Measurements from ENCODE around the gene CAMK2A. TPM values are rescaled to one million over a fixed set of nuclear protein-coding genes. Genes with fewer than 3 reads are reported as not detected.
A peak's percentile ranks its signal among the peaks of the same experiment; 100 is the strongest.

Gene CAMK2A
- total RNA-seq, 2 donors from 2014 or later: 4.9 to 18.2 TPM

GRCh38 chr5:150219142-150219541 is 70.4 kb downstream of the CAMK2A start:
- H3K27me3 ChIP-seq: no peaks in the 10 kb centered on the region
- H3K4me1 ChIP-seq: peaks cover 0 to 25% of the 10 kb centered on the region in 2 donors
- no peak overlapping the region for H3K4me3 ChIP-seq
- H3K9me3 ChIP-seq: no peaks in the 10 kb centered on the region
- no peak for TF ChIP-seq CTCF (IDR thresholded peaks at IDR 0.05)
- no peak for DNase-seq (ENCODE audit: low spot score)
- H3K27ac ChIP-seq: no peak overlapping the region
- no peaks in the 10 kb centered on the region for H3K36me3 ChIP-seq

- DNase-seq (ENCODE audit: low spot score): no peak
- Histone ChIP-seq H3K27ac (no peak overlapping the region), H3K4me3 (no peak overlapping the region), H3K4me1 (peaks cover 0 to 30% of the 10 kb centered on the region in 2 donors), H3K27me3 (no peaks in the 10 kb centered on the region), H3K9me3 (no peaks in the 10 kb centered on the region), H3K36me3 (no peaks in the 10 kb centered on the region)
- TF ChIP-seq CTCF (IDR thresholded peaks at IDR 0.05): no peak
Observed at GRCh38 chr5:150218693-150219035, 70.9 kb downstream of the CAMK2A start.

GRCh38 chr5:150217873-150218692 is 71.5 kb downstream of the CAMK2A start:
- TF ChIP-seq CTCF (IDR thresholded peaks at IDR 0.05): peak; percentile 77 to 95
- H3K27ac ChIP-seq: no peak overlapping the region

GRCh38 chr5:150217038-150217437 is 72.5 kb downstream of the CAMK2A start:
- Histone ChIP-seq H3K27me3 (no peaks in the 10 kb centered on the region), H3K4me1 (peaks cover 0 to 32% of the 10 kb centered on the region in 2 donors), H3K36me3 (no peaks in the 10 kb centered on the region), H3K9me3 (no peaks in the 10 kb centered on the region), H3K4me3 (no peak overlapping the region), H3K27ac (no peak overlapping the region)
- no peak for DNase-seq (ENCODE audit: low spot score)
- no peak for TF ChIP-seq CTCF (IDR thresholded peaks at IDR 0.05)

More at GRCh38 chr5:150217873-150218692, 71.5 kb downstream of the CAMK2A start:
- no peaks in the 10 kb centered on the region for H3K36me3 ChIP-seq
- no peak overlapping the region for H3K4me3 ChIP-seq
- peaks cover 0 to 32% of the 10 kb centered on the region in 2 donors for H3K4me1 ChIP-seq
- no peaks in the 10 kb centered on the region for H3K9me3 ChIP-seq
- peak; percentile 86 for DNase-seq (ENCODE audit: low spot score)
- no peaks in the 10 kb centered on the region for H3K27me3 ChIP-seq

GRCh38 chr5:150215979-150216944 is 73.3 kb downstream of the CAMK2A start:
- no peaks in the 10 kb centered on the region for H3K9me3 ChIP-seq
- no peak for DNase-seq (ENCODE audit: low spot score)
- H3K4me3 ChIP-seq: no peak overlapping the region
- H3K27me3 ChIP-seq: no peaks in the 10 kb centered on the region
- no peak overlapping the region for H3K27ac ChIP-seq
- TF ChIP-seq CTCF (IDR thresholded peaks at IDR 0.05): no peak
- peaks cover 0 to 32% of the 10 kb centered on the region in 2 donors for H3K4me1 ChIP-seq
- H3K36me3 ChIP-seq: no peaks in the 10 kb centered on the region
